ENCODE measurements around the gene PSMD12. TPM values are rescaled to one million over a fixed set of nuclear protein-coding genes. Genes with fewer than 3 reads are reported as not detected.

The PSMD12 gene
- total RNA-seq, 1 experiment from 2014 or later, result 90.5 TPM

GRCh38 chr17:67372751-67373150, 6.4 kb upstream of the PSMD12 start:
- no peak overlapping the region for H3K56ac ChIP-seq (ENCODE audit: insufficient read length, low read depth, low read length)
- H3K27ac Mint-ChIP-seq, result no peak overlapping the region
- H3K4me2 ChIP-seq (ENCODE audit: insufficient read depth, insufficient read length, low read length), result no peak overlapping the region
- H3K18ac ChIP-seq (ENCODE audit: insufficient read length, low read depth, low read length), result no peak overlapping the region
- peaks cover 7% of the 10 kb centered on the region for H3K23me2 ChIP-seq (ENCODE audit: insufficient read length, low read depth, low read length, poor library complexity, severe bottlenecking)
- H3K9me3 ChIP-seq (ENCODE audit: control insufficient read depth, low read depth, low read length), result no peaks in the 10 kb centered on the region
- H3K9me3 Mint-ChIP-seq, result no peaks in the 10 kb centered on the region
- no peak overlapping the region for H2AFZ ChIP-seq (ENCODE audit: low read length)
- H4K5ac ChIP-seq (ENCODE audit: insufficient read length, low read depth, low read length), result no peak overlapping the region
- no peak overlapping the region for H2BK15ac ChIP-seq (ENCODE audit: low read depth, low read length)
- no peaks in the 10 kb centered on the region for H3K79me2 ChIP-seq (ENCODE audit: insufficient read depth, low read length)
- H2BK120ac ChIP-seq (ENCODE audit: low read depth, low read length, poor library complexity, severe bottlenecking), result no peak overlapping the region
- H2BK12ac ChIP-seq (ENCODE audit: insufficient read length, low read depth, low read length), result no peak overlapping the region
- no peak overlapping the region for H3K23ac ChIP-seq (ENCODE audit: insufficient read length, low read depth, low read length)
- no peaks in the 10 kb centered on the region for H3K27me3 Mint-ChIP-seq (ENCODE audit: low read depth)
- no peak overlapping the region for H3K4me3 Mint-ChIP-seq
- H4K8ac ChIP-seq (replicated peaks; ENCODE audit: insufficient read length, low read depth, low read length), result no peak overlapping the region
- H2AK5ac ChIP-seq (ENCODE audit: insufficient read length, low read length), result no peak overlapping the region
- no CpG with 5 or more reads among the region's 1 CpG for WGBS (ENCODE audit: extremely low coverage, insufficient read length, low lambda C conversion rate)
- no peaks in the 10 kb centered on the region for H3K27me3 ChIP-seq (ENCODE audit: insufficient read depth, low read length)
- no peaks in the 10 kb centered on the region for H3K79me1 ChIP-seq (ENCODE audit: insufficient read depth, low read depth, low read length, poor library complexity, severe bottlenecking)
- H3K9ac ChIP-seq (ENCODE audit: extremely low read depth, insufficient read length, low read length), result no peak overlapping the region
- H3K4me1 ChIP-seq (ENCODE audit: insufficient read depth, low read length), result no peaks in the 10 kb centered on the region
- no peak overlapping the region for H2BK5ac ChIP-seq (ENCODE audit: insufficient read length, low read length)
- H3K14ac ChIP-seq (ENCODE audit: insufficient read depth, low read length), result no peak overlapping the region
- H4K20me1 ChIP-seq (ENCODE audit: control insufficient read depth, insufficient read depth, insufficient read length), result no peaks in the 10 kb centered on the region
- no peak for DNase-seq
- H3T11ph ChIP-seq (ENCODE audit: low read length), result no peak overlapping the region
- H3K4me1 Mint-ChIP-seq, result peaks cover 20 to 25% of the 10 kb centered on the region in 2 experiments
- TF ChIP-seq CTCF (conservative IDR thresholded peaks at IDR 0.05), result no peak
- H3K36me3 Mint-ChIP-seq (ENCODE audit: insufficient read depth in 1 of 3, low read depth in 3 of 3), result no peaks in the 10 kb centered on the region
- no peak overlapping the region for H2BK20ac ChIP-seq (ENCODE audit: low read depth, low read length, poor library complexity, severe bottlenecking)
- no peak overlapping the region for H3K4ac ChIP-seq (ENCODE audit: low read depth, low read length)
- H4K91ac ChIP-seq (ENCODE audit: insufficient read length, low read depth, low read length), result no peak overlapping the region
- no peak overlapping the region for H3K27ac ChIP-seq (ENCODE audit: insufficient read length, low read depth, low read length)

Measured in H9 (cell line).